HG02571 (cell line): Measurements from ENCODE around the gene NDUFAF7.
"Not testable (repeated sequence)": the region's sequence is repeated elsewhere in the genome, so short reads cannot be mapped to it uniquely, and the experiment has no call there.

Experiments
- ATAC-seq: cut with Tn5 transposase; IDR thresholded peaks from one replicate; pipeline ENCODE4 v1.9.1; 2021; ENCODE audit warnings: mild to moderate bottlenecking, moderate library complexity; ENCODE audit not compliant: unreplicated experiment

NDUFAF7 gene

DNA sequence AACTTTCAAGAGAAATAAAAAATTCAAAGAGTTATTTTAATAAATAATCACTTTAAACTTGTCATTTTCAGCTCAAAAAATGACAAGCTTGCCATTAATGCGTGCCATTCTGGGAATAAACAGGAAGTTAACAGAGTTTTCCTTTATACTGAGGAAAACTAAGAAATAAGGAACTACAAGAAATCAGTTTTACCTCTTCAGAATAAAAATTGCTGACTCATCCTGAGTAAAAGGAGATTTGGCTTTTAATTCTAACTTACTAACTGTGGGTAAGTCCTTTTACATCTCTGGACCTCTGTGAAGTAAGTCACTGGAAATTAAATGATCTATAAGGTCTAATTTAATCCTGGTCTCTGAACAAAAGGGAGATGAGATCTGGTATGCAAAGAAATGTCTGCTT lies 16.2 kb upstream of the NDUFAF7 start:
- ATAC-seq: no peak

DNA sequence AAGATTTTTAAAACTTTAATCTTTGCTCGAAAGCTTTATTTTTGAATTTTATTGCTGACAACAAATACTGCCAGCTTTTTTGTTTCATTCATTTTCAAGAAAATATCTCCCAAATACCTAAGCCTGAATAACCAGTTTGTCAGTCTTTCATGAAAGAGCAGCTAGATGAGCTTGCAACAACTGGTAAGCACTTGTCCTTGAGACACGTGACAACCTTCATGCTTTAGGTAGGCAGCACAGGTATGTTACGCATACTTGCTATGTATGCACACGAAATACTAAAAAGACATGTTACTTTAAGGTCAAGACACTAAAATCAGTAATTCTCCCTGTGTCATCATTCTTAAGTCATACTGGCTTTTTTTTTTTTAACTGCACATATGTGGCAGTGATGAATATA lies 12.4 kb upstream of the NDUFAF7 start:
- ATAC-seq: no peak

DNA sequence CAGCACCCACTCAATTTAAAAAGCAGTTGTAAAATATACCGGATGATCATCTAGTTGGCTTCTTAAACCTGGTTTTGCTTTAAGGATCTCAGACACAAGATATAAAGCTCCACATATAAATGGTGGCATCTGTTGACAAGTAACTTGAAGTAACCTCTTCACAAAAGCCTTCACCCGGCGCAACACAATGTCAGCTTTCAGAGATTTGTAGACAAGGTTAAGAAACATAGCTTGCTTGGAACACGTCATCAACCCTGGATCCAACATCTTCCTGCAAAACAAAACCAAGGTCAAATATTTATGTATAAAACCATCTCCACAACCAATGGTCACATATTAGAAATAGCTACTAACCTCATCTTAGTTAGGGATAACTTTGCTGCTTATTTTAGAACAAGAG lies 8.3 kb upstream of the NDUFAF7 start:
- no peak for ATAC-seq

DNA sequence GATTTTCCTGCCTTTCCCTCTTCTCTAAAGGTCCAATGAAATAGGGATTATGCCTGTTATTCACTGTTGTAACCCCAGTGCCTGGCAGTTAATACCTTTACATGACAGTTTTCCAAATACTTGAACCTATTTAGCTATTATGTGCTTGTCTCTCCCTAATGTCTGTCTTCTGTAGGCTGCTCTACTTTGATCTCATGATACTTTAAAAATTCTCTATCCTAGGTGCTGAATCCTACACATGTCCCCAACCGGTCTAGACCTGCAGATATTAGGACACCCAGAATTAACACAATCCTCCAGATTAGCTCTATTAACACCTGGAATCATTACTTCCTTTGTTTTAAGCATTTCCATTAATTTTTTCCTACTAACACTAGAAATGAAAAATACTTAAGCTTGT lies 7.4 kb upstream of the NDUFAF7 start:
- ATAC-seq: no peak

DNA sequence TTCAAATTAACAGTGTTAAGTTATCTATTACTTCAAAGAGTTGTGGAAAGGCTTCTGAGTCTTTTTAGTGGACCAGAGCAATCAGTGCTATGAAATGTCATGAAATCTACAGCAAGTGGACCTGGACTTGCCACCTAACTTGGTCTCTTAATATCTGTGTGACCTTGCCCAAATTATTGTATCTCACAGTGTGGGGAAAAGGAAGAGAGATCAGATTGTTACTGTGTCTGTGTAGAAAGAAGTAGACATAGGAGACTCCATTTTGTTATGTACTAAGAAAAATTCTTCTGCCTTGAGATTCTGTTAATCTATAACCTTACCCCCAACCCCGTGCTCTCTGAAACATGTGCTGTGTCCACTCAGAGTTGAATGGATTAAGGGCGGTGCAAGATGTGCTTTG lies 6.3 kb upstream of the NDUFAF7 start:
- ATAC-seq: not testable (repeated sequence)

DNA sequence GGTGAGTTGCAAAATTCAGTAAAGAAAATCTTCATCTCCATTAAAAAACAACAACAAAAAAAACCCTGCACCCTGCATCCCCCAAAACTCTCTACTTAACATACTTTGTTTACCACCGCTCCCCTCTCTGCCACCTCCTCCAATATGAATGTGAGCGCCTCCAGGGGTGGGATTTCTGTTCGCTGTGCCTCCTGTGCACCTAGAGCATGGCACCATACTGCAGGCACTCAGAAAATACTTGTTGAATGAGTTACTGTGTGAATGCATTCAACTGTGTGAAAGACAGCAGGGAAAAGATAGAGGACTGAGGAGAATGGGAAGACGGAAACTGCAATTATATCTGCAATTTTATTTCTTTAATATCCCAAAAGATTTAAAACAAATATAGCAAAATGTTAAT lies 4.6 kb upstream of the NDUFAF7 start:
- ATAC-seq: no peak

DNA sequence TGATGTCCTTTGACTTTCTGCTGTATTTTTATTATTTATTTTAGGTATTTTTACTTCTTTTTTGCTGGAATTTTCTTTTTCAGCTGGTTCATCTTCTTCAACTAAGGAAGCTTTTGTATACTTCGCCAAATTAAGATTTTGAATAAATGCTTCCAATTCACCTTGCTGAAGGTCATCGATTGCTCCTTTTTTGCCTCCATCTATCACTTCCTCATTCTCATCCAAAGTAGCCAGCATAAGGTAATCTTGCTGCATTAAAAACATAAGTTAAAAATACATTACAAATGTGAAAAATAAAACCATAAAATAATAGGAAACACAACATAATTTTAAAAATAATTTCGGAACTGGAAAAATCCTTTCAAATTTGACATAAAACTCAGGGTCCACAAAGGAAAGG lies 2.7 kb upstream of the NDUFAF7 start:
- no peak for ATAC-seq

DNA sequence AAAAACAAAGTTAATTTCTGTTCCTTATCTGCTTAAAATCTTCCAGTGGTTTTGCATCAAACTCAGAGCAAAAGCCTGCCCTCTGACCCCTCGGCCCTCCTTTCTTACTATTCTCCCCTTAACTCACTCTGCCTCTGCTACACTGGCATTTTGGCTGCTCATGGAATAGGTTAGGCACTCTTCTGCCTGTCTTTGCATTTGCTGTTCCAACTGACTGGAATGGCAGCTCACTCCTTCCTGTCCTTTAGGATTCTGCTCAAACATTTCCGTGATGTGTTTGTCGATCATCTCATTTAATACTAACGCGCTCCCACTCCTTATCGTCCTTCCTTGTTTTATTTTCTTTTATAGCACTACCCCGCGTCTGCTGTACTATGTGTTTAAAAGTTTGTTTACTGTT lies 877 bp upstream of the NDUFAF7 start:
- ATAC-seq: no peak

DNA sequence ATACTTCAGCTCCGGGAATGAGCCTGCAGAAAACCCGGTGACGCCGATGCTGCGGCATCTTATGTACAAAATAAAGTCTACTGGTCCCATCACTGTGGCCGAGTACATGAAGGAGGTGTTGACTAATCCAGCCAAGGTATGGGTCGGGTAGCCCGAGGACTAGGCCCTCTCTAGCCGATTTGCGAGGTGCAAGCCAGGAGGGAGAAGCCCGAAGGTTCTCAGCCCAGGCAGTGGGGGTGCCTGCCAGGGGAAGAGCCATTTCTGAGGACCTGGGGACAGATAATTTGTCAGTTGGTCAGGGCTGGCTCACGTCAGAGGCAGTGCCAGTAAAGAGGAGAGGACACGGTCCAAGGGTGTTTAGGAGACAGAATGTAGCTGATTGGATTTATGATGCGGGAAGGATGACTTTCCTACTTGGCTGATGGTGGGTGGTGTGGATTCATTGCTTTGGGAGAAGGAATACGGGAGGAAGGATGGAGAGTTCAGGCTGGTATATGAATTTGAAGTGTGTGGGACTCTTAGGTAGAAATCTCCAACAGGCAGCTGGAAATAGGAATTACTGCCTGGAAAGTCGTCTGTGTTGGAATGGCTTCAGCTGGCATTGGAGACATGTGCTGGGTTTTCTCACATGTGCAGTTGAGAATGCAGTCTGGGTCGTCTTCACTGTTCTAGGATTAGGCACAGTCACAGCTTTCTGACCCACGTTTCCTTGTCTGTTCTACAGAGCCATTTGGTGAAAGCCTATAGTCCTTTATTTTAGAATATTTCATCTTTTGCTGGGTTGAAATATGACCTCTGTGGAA lies 874 bp downstream of the NDUFAF7 start:
- no peak for ATAC-seq

DNA sequence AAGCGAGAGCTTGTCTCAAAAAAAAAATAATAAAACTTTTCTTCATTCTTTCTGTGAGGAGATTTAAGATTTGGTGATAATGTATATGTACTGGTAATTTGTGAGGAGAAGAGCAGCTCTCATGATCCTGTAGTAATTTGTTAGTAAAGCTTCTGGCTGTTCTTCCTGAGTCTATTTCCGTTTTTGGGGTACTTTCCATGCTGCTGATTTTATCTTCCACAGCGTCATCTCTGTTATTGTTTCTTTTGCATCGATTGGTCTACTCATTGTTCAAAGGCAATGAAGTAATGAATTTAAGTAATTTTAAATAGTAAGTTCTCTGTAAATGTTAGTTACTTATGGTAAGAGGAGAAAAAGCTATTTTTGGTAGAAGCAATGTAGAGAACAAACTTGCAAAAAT lies 12.0 kb downstream of the NDUFAF7 start:
- ATAC-seq: no peak

DNA sequence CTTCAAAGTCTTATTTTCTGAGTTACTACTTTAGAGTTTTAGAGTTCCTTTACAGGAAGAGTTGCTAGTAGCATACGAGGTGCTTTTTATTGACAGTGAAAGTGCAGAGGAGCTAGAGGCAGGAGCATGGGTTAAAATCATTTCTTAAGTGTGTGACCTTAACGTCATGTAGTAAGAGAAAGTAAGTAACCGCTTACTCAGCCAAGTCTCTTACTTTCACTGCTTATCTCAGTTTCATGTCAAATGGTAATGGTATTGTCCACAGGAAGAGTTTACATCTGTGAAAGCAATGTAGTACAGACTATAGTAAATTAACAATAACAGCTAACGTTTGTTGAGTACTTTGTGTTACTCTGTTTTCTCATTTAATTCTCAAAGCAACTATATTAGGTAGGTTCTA lies 12.6 kb downstream of the NDUFAF7 start:
- ATAC-seq: no peak

DNA sequence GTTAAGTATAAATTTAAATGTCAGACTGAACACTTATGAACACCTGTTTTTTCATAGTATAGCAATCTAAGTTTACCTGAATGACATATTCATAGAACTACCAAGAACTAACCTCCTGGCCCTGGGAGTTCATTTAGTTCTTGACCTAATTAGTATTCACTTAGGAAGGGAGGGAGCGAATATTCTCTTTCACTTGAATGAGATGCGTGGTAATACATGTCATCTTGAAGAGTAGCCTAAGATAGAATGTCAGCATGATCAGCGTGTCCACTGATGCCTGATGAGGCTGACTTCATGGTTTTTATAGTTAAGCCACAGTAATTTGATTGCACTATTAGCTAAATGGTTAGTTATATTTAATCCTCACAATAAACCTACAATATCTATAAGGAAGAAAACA lies 13.3 kb downstream of the NDUFAF7 start:
- ATAC-seq: no peak

DNA sequence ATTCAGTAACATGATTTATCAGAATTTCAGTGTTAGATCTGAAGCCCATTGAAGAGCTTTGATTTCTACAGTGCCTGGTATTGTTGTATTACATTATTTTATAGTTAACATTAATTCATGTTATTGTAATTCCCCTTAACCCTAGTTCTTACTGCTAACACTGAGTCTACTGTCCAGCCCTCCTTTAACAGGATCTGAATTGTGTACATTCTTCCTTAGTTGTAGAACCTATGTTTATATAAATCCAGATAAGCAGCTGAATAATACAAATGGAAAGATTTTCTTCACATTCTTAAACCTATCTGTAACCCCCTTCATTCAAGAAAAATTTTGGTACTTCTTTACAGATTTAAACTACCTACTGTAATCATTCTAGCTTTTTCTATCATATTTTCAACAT lies 14.7 kb downstream of the NDUFAF7 start:
- ATAC-seq: no peak

DNA sequence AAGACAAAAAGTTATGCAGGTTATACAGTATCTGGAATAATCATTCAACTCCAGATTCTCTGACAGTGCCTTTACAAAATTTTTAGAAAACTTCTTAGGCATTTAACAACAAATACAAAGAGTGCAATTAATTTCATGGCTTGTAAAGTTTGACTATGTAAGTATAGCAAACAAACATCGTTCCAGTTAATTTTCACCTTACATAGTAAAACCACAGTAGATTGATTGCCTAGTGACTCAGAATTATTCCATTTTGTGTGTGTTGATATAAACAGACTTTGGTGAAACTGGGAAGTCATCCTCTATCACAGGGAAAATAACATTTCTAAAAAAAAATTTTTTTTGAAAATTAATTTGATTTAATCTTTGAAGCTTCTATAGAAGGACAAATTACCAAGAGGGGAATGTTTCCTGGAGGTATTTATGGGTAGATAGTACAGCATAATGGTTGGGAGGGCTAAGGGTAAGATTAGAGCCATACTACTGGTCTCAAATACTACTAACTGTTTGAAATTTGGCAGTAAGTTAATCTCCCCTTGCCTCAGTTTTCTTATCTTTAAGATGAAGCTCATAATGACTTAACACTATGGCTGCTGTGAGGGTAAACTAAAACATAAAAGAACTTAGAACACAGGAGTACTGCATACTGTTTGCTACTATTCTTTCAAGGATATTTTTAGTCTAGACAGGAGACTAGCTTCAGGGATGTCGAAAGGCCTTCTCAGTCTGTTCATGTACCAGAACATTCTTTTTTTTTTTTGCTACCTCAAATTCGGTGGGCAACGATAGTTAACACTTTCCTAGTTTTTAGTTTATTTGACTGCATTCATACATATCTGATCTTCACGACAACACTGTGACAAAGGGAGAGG lies 19.6 kb downstream of the NDUFAF7 start:
- no peak for ATAC-seq

DNA sequence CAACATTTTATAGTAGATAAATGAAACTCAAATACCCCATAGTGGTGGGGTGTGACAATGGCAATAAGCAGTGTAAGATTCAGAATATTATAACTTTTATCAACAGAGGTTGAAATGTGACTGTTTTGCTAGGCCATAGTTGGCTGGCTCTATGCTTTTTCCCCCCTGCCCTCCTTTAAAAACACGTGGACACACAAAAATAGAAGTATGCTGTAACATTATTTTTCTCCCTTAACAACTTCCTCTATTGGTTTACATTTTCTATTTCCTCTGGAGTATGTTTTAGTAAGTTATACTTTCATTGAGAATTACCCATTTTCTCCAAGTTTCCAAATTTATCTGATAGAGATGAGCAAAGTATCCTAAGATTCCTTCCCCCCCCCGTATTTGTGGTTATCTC lies 31.1 kb downstream of the NDUFAF7 start:
- ATAC-seq: no peak

DNA sequence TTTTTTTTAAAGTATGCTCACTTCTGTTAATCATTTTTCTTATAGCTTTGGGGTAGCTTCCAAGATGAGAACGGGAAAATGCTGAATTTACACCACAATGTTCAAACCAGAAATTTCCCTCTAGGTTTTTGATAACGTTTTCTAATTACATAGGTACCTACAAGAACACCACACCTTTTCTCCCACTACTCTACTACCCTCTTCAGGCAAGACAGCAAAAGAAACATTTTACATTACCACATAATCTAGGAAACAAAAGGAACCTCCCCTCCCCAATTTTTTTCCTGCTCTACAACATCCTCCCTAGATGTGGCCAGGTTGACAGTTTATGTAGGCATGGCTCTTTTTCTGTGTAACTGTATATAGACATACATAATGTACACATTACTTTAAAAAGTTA lies 32.4 kb downstream of the NDUFAF7 start:
- ATAC-seq: no peak

DNA sequence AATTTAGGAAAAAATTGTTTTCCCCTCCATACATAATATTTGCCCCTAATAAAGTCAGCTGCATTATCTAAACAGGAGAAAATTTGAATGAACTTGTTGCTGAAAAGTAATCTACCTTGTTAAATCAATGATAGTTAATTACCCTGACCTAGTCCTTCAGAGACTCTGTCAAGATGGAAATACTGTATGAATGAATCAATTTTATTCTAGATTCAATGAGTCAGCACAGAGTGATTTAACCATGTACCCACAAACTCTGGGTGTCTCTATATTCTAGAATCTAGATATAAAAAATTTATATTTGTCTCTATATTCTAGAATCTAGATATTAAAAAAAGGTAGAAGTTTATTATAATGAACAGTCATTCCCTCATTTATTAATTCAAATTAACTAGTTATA lies 36.2 kb downstream of the NDUFAF7 start:
- no peak for ATAC-seq

DNA sequence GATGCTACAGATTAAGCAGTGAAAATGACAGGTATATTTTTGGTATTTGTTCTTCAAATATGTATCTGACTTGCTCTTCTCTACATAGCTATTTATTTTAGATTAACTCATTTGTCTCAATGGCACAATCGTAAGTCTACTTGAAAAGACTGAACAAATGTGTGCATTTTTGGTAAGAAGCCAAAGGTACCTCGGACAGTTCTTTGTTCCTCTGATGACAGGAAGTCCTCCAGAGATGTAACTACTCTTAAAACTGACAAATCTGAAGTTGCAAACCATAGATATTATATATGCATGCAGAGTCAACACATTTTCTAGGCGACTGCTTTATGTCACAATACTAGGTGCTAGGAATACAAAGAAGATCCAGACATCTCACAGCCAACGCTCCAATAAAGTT lies 36.7 kb downstream of the NDUFAF7 start:
- no peak for ATAC-seq

DNA sequence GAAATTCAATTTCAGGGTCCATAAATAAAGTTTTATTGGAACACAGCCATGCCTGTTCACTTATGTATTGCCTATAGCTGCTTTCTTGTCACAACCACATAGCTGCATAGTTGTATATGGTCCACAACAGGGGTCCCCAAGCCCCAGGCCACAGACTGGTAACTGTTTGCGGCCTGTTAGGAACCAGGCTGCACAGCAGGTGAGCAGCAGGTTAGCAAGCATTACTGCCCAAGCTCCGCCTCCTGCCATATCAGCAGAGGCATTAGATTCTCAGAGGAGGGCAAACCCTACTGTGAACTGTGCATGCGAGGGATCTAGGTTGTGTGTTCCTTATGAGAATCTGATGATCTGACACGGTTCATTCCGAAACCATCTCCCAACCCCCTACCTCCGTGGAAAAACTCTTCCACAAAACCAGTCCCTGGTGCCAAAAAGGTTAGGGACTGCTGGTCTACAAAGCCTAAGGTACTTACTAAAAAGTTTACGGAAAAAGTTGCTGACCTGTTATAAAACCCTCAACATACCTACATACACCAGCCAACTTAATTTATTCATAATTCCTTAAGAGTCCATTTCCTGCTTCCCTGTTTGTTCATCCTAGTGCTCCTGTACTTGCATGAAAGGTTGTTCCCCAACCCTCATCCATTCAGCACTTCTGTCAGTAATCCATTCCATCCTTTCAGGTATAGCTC lies 40.1 kb downstream of the NDUFAF7 start:
- ATAC-seq: no peak

DNA sequence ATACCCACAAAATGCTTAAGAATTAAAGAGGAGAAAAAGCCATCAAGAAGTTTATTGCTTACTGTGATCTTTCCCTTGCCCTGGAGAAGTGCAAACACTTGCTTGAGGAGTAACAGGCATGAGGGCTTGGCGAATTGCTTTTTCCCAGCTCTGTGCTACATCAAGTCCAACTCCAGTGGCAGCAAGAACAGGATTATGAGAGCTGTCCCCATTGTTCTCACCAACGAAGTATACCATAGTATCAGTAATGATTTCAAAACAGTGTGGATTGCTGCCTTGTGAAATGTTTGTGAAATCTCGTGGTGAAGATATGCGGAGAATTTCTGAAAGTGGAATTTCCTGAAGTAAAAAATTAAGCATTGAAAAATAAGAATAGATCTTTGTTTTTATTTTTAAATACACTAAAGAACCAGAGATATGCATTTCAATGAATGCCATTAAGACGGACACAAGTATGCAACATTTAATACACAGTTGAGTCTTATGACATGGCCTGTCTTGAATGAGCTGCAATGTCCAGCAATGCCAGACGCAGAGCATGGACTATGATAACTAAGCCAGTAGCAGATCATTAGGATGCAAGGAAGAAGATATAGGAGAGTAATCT lies 43.0 kb downstream of the NDUFAF7 start:
- no peak for ATAC-seq

DNA sequence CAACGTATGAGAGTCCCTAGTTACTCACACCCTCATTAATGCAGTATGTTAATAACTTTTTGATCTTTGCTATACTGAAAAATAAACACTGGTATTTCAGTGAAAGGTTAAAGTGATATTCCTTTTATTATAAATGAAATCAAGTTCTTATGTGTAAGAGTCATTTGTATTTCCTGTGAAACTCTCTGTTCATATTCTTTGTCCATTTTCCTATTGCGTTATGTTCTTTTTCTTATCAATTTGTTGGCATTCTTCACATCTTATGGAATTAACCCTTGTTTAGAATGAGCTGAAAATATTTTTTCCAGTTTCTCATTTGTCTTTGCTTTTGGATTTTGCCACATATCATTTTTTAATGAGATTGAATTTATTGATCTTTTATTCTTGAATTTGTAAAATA lies 44.8 kb downstream of the NDUFAF7 start:
- no peak for ATAC-seq
